ENCODE data around the gene KRT73.

GRCh38 chr12:52587563-52587962 is 30.8 kb downstream of the KRT73 start:
- no peak for TF ChIP-seq CTCF (IDR thresholded peaks at IDR 0.05)
- TF ChIP-seq POLR2A (IDR thresholded peaks at IDR 0.05) = no peak

Data from right lobe of liver (tissue), 4 donors.